ENCODE results near the gene IL10RB.

DNA sequence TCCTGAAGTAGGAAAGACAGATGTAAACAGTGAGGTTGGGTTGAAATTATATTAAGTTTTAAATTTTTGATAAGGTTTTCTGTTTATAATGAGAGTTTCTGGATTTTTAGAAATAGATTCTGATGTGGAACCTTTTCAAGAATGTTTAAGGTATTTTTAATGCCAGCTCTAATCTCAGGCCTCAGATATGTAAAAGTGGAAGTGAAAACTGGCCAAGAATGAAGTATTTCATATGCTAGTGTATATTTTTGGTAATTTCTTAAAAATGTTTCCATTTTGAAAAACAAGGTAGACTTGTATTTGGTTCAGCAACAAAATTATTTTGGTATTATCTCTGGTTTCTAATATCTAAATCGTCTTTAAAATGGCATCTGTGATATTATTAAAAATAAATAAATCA lies 73.0 kb downstream of the IL10RB start:
- TF ChIP-seq, protein P1, sequence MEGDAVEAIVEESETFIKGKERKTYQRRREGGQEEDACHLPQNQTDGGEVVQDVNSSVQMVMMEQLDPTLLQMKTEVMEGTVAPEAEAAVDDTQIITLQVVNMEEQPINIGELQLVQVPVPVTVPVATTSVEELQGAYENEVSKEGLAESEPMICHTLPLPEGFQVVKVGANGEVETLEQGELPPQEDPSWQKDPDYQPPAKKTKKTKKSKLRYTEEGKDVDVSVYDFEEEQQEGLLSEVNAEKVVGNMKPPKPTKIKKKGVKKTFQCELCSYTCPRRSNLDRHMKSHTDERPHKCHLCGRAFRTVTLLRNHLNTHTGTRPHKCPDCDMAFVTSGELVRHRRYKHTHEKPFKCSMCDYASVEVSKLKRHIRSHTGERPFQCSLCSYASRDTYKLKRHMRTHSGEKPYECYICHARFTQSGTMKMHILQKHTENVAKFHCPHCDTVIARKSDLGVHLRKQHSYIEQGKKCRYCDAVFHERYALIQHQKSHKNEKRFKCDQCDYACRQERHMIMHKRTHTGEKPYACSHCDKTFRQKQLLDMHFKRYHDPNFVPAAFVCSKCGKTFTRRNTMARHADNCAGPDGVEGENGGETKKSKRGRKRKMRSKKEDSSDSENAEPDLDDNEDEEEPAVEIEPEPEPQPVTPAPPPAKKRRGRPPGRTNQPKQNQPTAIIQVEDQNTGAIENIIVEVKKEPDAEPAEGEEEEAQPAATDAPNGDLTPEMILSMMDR (IDR thresholded peaks at IDR 0.05): no peak
- no peak for TF ChIP-seq POLR2A (IDR thresholded peaks at IDR 0.05)
